GM12865 (cell line): ENCODE measurements around the gene TMEM125.

Source experiments
- DNase-seq: peaks from one replicate; pipeline ENCODE4 v3.0.0; 2010; ENCODE audit warnings: low read depth
- H3K4me3 ChIP-seq: 2 replicates; pipeline ENCODE4 v1.5.1; 2011; ENCODE audit warnings: mild to moderate bottlenecking, low read depth, low read length, control low read depth
- TF ChIP-seq, protein P1 (sequence below): IDR thresholded peaks from 2 replicates; pipeline ENCODE4 v1.5.1; 2011; ENCODE audit warnings: low read length, control low read depth, low read depth, inconsistent platforms; ENCODE audit not compliant: insufficient read depth; ENCODE audit errors: missing control alignments

The TMEM125 gene

DNA sequence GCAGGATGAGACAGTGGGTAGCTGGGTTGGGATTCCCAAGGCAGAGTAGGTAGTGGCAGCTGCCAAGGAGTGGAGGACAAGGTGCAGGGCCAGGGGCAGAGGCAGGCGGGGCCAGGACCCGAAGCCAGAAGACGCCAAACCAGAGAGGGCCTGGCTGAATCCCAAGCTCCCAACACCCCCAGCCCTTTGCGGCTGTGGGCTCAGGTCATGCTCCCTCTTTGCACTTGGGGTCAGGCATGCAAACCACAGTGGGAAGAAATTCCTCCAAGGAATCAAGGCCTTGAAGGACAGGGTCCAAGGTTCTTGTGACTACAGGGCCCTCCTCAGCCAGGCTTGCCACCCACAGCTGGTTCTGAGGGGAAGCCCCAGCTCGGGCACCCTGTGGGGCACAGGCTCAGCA is 9.4 kb downstream of the TMEM125 start:
- no peak overlapping the region for H3K4me3 ChIP-seq
- TF ChIP-seq, protein P1, sequence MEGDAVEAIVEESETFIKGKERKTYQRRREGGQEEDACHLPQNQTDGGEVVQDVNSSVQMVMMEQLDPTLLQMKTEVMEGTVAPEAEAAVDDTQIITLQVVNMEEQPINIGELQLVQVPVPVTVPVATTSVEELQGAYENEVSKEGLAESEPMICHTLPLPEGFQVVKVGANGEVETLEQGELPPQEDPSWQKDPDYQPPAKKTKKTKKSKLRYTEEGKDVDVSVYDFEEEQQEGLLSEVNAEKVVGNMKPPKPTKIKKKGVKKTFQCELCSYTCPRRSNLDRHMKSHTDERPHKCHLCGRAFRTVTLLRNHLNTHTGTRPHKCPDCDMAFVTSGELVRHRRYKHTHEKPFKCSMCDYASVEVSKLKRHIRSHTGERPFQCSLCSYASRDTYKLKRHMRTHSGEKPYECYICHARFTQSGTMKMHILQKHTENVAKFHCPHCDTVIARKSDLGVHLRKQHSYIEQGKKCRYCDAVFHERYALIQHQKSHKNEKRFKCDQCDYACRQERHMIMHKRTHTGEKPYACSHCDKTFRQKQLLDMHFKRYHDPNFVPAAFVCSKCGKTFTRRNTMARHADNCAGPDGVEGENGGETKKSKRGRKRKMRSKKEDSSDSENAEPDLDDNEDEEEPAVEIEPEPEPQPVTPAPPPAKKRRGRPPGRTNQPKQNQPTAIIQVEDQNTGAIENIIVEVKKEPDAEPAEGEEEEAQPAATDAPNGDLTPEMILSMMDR = no peak
- DNase-seq = no peak

DNA sequence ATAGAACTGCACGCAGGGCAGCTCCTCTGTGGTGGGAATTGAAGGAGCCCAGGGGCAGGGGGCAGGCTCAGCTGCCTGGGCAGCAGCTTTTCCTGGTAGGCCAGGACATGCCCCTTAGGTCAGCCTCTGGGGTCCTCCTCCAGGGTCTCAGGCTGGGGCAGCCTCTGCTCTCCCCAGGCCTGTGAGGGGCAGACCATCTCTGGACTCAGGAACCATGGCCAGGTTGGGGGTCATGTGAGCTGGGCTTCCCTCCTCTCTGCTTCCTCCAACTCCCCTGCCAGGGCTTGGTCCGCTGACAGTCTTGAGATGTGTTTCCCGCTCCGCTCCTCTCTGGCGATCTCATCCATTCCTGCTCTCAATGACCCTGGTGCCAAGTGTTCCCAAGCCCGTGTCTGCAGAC is 9.9 kb downstream of the TMEM125 start:
- no peak for DNase-seq
- TF ChIP-seq, protein P1 = no peak
- H3K4me3 ChIP-seq = no peak overlapping the region

DNA sequence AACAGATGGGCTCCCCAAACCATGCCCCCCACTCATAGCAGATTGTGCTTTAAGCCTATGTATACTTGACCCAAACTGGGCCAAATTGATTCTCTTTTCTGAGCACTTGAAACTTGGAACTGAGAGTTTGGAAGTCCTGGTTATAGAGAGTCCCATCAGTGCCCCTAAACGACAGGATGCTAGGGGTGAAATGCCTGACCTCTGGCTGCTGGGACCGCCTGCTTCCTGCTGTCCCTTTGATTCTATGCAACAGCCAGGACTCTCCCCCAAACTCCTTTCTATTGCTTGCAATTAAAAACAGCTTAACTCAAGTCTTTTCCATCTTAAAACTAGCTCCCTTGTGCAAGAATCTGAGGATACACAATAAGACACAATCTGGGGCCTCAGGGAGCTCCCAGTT is 10.9 kb downstream of the TMEM125 start:
- TF ChIP-seq, protein P1 = no peak
- no peak overlapping the region for H3K4me3 ChIP-seq
- DNase-seq = no peak

DNA sequence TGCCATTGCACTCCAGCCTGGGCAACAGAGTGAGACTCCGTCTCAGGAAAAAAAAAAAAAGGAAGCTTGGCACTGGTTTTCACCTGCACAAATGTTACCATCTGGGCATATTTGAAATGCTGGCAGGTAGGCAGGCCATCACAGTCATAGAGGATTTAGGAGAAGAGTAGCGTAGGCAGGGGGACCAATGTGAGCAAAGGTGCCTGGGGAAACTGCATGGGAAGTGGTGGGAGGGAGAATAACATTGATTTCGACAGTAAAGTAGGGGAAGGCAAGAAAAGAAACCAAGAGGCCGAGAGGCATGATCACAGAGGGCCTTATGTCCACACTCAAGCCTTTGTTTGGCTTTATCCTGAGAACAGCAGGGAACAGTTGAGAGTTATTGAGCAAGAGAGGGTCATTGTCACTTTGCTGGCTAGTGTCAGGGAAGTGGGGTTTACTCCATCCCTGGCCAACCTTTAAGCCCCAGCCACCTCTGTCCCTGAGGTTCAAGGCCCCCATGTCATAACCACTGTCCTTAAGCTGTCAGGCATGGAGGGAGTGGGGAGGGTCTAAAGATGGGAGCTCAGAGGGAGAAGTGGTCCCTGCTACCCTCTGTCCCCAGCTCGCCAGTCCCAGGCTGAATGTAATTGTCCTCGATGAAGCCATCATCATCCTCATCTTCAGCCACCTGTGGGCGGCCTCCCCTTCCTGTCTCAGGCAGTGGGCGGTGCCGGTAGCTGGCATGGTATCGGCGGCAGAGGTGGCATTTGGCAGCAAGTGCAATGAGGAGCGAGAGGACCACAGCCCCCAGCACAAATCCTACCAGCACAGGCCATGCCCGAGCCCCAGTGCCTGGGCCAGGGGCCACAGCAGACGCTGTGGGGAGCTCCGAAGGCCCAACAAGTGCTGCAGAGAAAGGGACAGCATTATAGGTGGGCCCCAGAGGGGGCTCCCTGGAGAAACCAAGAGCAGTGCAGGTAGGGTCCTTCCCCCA is 12.7 kb downstream of the TMEM125 start:
- DNase-seq = no peak
- H3K4me3 ChIP-seq = no peak overlapping the region
- TF ChIP-seq, protein P1 = no peak

DNA sequence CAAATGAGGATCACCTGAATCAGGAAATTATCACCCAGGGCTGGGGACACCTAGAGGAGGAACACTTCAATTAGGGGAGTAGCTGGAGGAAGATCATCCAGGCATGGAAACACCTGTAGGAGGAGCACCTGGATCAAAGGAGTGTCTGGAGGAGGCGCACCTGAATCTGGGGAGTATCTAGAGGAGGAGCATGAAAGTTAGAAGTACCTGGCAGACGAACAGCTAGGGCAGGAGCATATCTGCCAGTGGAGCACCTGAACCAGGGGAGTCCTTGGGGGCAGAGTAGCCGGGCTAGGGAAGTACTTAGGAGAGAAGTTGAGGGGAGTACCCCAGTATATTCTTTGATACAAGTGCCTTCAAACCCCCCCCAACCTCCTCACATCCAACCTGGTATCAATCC is 14.3 kb downstream of the TMEM125 start:
- TF ChIP-seq, protein P1 = no peak
- no peak overlapping the region for H3K4me3 ChIP-seq
- no peak for DNase-seq

DNA sequence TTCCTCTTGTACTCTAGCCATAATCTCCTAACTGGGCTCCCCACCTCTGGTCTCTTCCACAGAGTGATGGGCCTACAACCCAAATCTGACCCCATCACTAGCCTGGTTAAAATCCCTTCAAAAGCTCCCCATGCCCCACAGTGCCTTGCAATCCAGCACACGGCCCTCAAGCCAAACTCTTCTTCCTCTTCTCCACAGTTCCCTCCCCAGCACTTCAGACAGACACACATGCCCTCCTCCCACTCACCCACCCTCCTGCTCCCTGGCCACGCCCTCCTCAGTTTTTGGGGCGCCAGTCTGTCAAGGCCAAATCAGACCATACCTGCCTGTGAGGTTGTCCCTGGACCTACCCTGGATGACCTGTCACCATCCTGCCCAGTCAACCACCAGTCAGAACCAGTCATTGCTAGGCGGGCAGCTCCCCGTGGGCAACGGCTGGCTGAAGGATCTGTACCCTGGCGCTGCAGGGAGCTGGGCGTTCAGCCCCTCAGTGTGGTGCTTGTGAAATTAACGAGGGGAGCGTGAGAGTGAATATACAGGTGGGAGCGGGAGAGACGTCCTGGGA is 14.8 kb downstream of the TMEM125 start:
- H3K4me3 ChIP-seq = no peak overlapping the region
- no peak for DNase-seq
- TF ChIP-seq, protein P1 = no peak
